NCI-H1417 (cell line): ENCODE measurements around the gene KCND2.
"Not testable (repeated sequence)": the region's sequence is repeated elsewhere in the genome, so short reads cannot be mapped to it uniquely, and the experiment has no call there.

Source experiments
- DNase-seq, 3 experiments: peaks; one replicate each; lab custom pipeline; 2025; lab: John Stamatoyannopoulos, UW

Gene KCND2

GRCh38 chr7:120587243-120587642 lies 314.3 kb downstream of the KCND2 start:
- no peak for DNase-seq

- no peak for DNase-seq
Observed at GRCh38 chr7:120588416-120588815, 315.4 kb downstream of the KCND2 start.

GRCh38 chr7:120588862-120589261 lies 315.9 kb downstream of the KCND2 start:
- DNase-seq = no peak

GRCh38 chr7:120600607-120601006 lies 327.6 kb downstream of the KCND2 start:
- no peak for DNase-seq

- no peak for DNase-seq
Observed at GRCh38 chr7:120603366-120603765, 330.4 kb downstream of the KCND2 start.

- DNase-seq = no peak
Observed at GRCh38 chr7:120609136-120609753, 336.3 kb downstream of the KCND2 start.

GRCh38 chr7:120611975-120612374 lies 339.0 kb downstream of the KCND2 start:
- no peak for DNase-seq

- no peak for DNase-seq
Observed at GRCh38 chr7:120615703-120616102, 342.7 kb downstream of the KCND2 start.

- no peak for DNase-seq
Observed at GRCh38 chr7:120617275-120617674, 344.3 kb downstream of the KCND2 start.

GRCh38 chr7:120628251-120628650 lies 355.3 kb downstream of the KCND2 start:
- no peak for DNase-seq

GRCh38 chr7:120639884-120640283 lies 366.9 kb downstream of the KCND2 start:
- no peak for DNase-seq

- no peak for DNase-seq
Observed at GRCh38 chr7:120645966-120646365, 373.0 kb downstream of the KCND2 start.

- no peak for DNase-seq
Observed at GRCh38 chr7:120654241-120654640, 381.3 kb downstream of the KCND2 start.

- no peak for DNase-seq
Observed at GRCh38 chr7:120658516-120658915, 385.5 kb downstream of the KCND2 start.

GRCh38 chr7:120662291-120662690 lies 389.3 kb downstream of the KCND2 start:
- no peak for DNase-seq

GRCh38 chr7:120665068-120665467 lies 392.1 kb downstream of the KCND2 start:
- no peak for DNase-seq

- DNase-seq = no peak
Observed at GRCh38 chr7:120675076-120675475, 402.1 kb downstream of the KCND2 start.

- no peak for DNase-seq
Observed at GRCh38 chr7:120677535-120677934, 404.6 kb downstream of the KCND2 start.

- no peak for DNase-seq
Observed at GRCh38 chr7:120680985-120681384, 408.0 kb downstream of the KCND2 start.

- DNase-seq = peak in 1 of 3 experiments; percentile 44
Observed at GRCh38 chr7:120684463-120684862, 411.5 kb downstream of the KCND2 start.

- DNase-seq = no peak
Observed at GRCh38 chr7:120691915-120692314, 418.9 kb downstream of the KCND2 start.

- DNase-seq = peak in 1 of 3 experiments; percentile 14
Observed at GRCh38 chr7:120695848-120696247, 422.9 kb downstream of the KCND2 start.

GRCh38 chr7:120700796-120701195 lies 427.8 kb downstream of the KCND2 start:
- DNase-seq = no peak

GRCh38 chr7:120702408-120702807 lies 429.4 kb downstream of the KCND2 start:
- DNase-seq = not testable (repeated sequence)
